Esophagus muscularis mucosa (tissue), 4 donors: ENCODE measurements around the gene GPS2. TPM values are rescaled to one million over a fixed set of nuclear protein-coding genes. Genes with fewer than 3 reads are reported as not detected.

Source experiments
- DNase-seq: peaks from one replicate; pipeline ENCODE4 v3.0.0-alpha.2; 2017; ENCODE audit errors: extremely low spot score
- H3K27ac ChIP-seq, 4 donors: fragments of 200-600 bp; sonication (generic); replicated peaks in 1 of 4; 1 replicate in 3 of 4; 2 replicates in 1 of 4; pipeline ENCODE4 v1.5.1; 2016 to 2019; ENCODE audit warnings: mild to moderate bottlenecking in 1 of 4
- H3K27me3 ChIP-seq, 4 donors: fragments of 200-600 bp; sonication (generic); one replicate each; pipeline versions ENCODE4 v1.5.1 to v1.6.0; 2016 to 2019
- H3K36me3 ChIP-seq, 4 donors: fragments of 200-600 bp; sonication (generic); one replicate each; pipeline ENCODE4 v1.5.1; 2016 to 2019
- H3K4me1 ChIP-seq, 4 donors: fragments of 200-600 bp; sonication (generic); one replicate each; pipeline ENCODE4 v1.5.1; 2016 to 2019
- H3K4me3 ChIP-seq, 4 donors: fragments of 200-600 bp; sonication (generic); 1 replicate in 2 of 4; 2 replicates in 2 of 4; pipeline ENCODE4 v1.5.1; 2016 to 2019; ENCODE audit warnings: mild to moderate bottlenecking in 4 of 4, moderate library complexity in 1 of 4
- H3K9me3 ChIP-seq, 4 donors: fragments of 200-600 bp; sonication (generic); 1 replicate in 3 of 4; 2 replicates in 1 of 4; pipeline ENCODE4 v1.5.1; 2016 to 2019
- EP300 ChIP-seq: sonication (generic); formaldehyde crosslinking; IDR thresholded peaks from one replicate; pipeline ENCODE4 v1.6.1; 2017; ENCODE audit warnings: antibody characterized with exemption
- POLR2A ChIP-seq: fragments of 450-650 bp; IDR thresholded peaks from one replicate; pipeline ENCODE4 v1.6.1; 2017; ENCODE audit warnings: antibody characterized with exemption, moderate library complexity, mild to moderate bottlenecking, low read depth
- POLR2AphosphoS5 ChIP-seq, 2 donors: sonication (generic); formaldehyde crosslinking; IDR thresholded peaks; one replicate each; pipeline ENCODE4 v1.6.1; 2017; ENCODE audit warnings: antibody characterized with exemption in 2 of 2
- WGBS: methylation state at CpG from one replicate; pipeline ENCODE4 v1.1.5; 2018; 5-methylcytosine and 5-hydroxymethylcytosine counted together
- intact Hi-C: fragments of 100-400 bp; cut with DNase I; formaldehyde crosslinking; loops from one replicate; pipeline ENCODE4 v1.15.1; 2023
- total RNA-seq, 4 donors: library from RNA; depleted of rRNA; stranded (reverse); fragments of >200 nt; gene quantifications; one replicate each; pipeline versions ENCODE4 v1.1.0 to v1.2.1, GENCODE V29; 2016
- TF ChIP-seq, protein P1 (sequence below), 3 experiments: fragments of 200-600 bp in 2 of 3; fragments of 450-650 bp in 1 of 3; sonication (generic) in 2 of 3; IDR thresholded peaks; one replicate each; pipeline ENCODE4 v1.5.1; 2017 to 2019; ENCODE audit warnings: antibody characterized with exemption in 3 of 3, mild to moderate bottlenecking in 2 of 3, moderate library complexity in 1 of 3

The GPS2 gene
- total RNA-seq, 4 donors from 2014 or later: 89.6 to 112 (median 90.2) TPM

DNA sequence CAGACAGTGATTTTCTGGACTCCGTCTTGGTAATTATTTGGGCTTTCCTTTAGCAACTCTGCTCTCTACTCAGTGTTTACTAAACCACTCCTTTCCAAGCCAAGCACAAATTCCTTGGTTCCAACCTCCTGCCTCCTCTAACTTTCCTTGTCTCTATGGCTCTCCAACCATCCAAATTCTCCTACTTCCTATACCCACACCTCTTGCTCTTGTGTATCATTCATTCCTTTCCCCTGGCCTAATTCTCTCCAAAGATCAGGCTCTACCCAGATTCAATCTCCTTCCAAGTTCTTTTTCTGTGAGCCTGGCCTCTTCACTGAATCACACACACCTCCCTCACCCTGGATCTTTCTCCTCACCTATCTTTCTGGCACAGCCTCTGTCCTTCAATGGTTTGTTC, 12.8 kb upstream of the GPS2 start:
- Histone ChIP-seq H3K4me1 (peaks cover 16 to 34% (median 25%) of the 10 kb centered on the region in 4 donors), H3K36me3 (peaks cover 8 to 47% (median 41%) of the 10 kb centered on the region in 4 donors), H3K27me3 (peaks cover 0 to 3% (median 0%) of the 10 kb centered on the region in 4 donors), H3K9me3 (no peaks in the 10 kb centered on the region), H3K4me3 (peak overlapping the region in 2 of 4 donors; percentile 75 to 81), H3K27ac (peak overlapping the region in 3 of 4 donors; percentile 92)
- DNase-seq: no peak
- TF ChIP-seq, protein P1, sequence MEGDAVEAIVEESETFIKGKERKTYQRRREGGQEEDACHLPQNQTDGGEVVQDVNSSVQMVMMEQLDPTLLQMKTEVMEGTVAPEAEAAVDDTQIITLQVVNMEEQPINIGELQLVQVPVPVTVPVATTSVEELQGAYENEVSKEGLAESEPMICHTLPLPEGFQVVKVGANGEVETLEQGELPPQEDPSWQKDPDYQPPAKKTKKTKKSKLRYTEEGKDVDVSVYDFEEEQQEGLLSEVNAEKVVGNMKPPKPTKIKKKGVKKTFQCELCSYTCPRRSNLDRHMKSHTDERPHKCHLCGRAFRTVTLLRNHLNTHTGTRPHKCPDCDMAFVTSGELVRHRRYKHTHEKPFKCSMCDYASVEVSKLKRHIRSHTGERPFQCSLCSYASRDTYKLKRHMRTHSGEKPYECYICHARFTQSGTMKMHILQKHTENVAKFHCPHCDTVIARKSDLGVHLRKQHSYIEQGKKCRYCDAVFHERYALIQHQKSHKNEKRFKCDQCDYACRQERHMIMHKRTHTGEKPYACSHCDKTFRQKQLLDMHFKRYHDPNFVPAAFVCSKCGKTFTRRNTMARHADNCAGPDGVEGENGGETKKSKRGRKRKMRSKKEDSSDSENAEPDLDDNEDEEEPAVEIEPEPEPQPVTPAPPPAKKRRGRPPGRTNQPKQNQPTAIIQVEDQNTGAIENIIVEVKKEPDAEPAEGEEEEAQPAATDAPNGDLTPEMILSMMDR (IDR thresholded peaks at IDR 0.05): no peak
- TF ChIP-seq POLR2A (no peak), EP300 (no peak), POLR2AphosphoS5 (IDR thresholded peaks at IDR 0.05) (no peak)
- 52% methylated on average over 1 of the region's 1 CpG for WGBS
- intact Hi-C loops: no loop called here

DNA sequence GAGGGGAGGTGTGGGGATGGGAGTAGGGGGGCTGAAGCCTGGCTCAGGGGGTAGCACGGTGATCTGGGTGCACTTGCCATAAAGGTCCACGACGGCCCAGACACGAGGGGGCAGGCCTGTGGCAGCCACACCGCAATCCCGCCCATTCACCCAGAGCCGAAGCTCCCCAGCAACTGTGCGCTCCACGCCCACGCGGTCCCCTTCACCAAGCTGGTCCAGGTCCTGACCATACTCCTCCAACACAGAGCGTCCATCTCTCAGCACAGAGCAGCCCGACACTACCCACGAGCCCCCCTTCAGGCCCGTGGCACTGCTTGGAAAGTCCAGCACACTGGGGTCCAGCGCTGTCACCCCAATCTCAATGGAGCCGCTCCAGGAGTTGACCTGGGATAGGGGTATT, 12.3 kb upstream of the GPS2 start:
- H3K4me3 ChIP-seq: no peak overlapping the region
- H3K9me3 ChIP-seq: no peaks in the 10 kb centered on the region
- TF ChIP-seq, protein P1 (IDR thresholded peaks at IDR 0.05): no peak
- TF ChIP-seq POLR2A (no peak), EP300 (no peak), POLR2AphosphoS5 (IDR thresholded peaks at IDR 0.05) (no peak)
- WGBS: 83% methylated on average over 12 of the region's 17 CpGs
- peaks cover 16 to 34% (median 25%) of the 10 kb centered on the region in 4 donors for H3K4me1 ChIP-seq
- H3K27ac ChIP-seq: no peak overlapping the region
- H3K27me3 ChIP-seq: peaks cover 0 to 2% (median 0%) of the 10 kb centered on the region in 4 donors
- peaks cover 13 to 52% (median 46%) of the 10 kb centered on the region in 4 donors for H3K36me3 ChIP-seq
- intact Hi-C loops: no loop called here
- no peak for DNase-seq

DNA sequence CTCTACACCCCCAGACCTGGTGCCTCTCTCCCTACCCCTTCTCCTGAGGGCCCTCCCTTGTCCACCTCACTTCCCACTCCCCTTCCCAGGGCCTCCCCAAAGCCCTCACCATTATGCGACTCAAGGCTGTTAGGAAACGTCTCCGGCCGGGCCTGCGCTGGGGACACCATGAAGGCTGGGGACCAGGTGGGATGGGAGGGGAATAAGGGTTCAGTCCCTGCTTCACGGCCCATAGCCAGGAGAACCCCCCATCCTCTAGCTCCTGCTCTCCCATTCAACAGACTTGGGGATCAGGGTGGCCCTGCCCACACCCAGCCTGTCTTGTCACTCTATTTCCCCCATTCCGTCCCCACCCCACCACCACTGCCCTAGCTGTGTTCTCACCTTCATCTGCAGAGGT, 11.9 kb upstream of the GPS2 start:
- H3K36me3 ChIP-seq: peaks cover 18 to 56% (median 51%) of the 10 kb centered on the region in 4 donors
- peaks cover 16 to 34% (median 25%) of the 10 kb centered on the region in 4 donors for H3K4me1 ChIP-seq
- intact Hi-C loops: no loop called here

DNA sequence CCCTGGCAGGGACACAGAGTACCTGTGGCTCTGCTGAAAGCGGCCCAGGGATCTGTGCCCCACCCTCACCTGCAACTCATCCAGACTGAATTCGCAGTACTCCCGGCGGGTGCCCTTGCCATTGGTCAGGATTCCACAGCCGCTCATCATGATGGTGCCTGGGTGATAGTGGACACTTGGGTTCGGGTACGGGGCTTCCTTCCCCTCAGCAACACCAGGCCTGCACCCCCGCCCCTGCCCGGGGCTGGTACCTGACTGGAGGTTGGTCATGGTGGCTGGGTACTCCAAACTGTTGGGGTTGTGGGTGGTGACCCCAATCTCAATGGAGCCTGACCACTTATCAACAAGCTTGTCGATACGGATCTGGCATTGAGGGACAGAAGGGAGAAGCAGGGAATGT, 11.0 kb upstream of the GPS2 start:
- 100% methylated on average over 2 of the region's 11 CpGs for WGBS
- Histone ChIP-seq H3K27me3 (no peaks in the 10 kb centered on the region), H3K27ac (no peak overlapping the region), H3K9me3 (no peaks in the 10 kb centered on the region), H3K4me1 (peaks cover 16 to 34% (median 25%) of the 10 kb centered on the region in 4 donors), H3K36me3 (peaks cover 25 to 65% (median 59%) of the 10 kb centered on the region in 4 donors), H3K4me3 (no peak overlapping the region)
- DNase-seq: no peak
- intact Hi-C loops: no loop called here
- TF ChIP-seq, protein P1 (IDR thresholded peaks at IDR 0.05): no peak
- TF ChIP-seq EP300 (no peak), POLR2A (no peak), POLR2AphosphoS5 (IDR thresholded peaks at IDR 0.05) (no peak)

More for the DNA sequence above, 11.9 kb upstream of the GPS2 start:
- no peak for DNase-seq
- Histone ChIP-seq H3K4me3 (no peak overlapping the region), H3K27ac (no peak overlapping the region), H3K9me3 (no peaks in the 10 kb centered on the region), H3K27me3 (no peaks in the 10 kb centered on the region)
- WGBS: 85% methylated on average over 5 of the region's 7 CpGs
- no peak for TF ChIP-seq POLR2AphosphoS5 (IDR thresholded peaks at IDR 0.05)
- TF ChIP-seq, protein P1 (IDR thresholded peaks at IDR 0.05): no peak
- no peak for TF ChIP-seq EP300
- TF ChIP-seq POLR2A: no peak

DNA sequence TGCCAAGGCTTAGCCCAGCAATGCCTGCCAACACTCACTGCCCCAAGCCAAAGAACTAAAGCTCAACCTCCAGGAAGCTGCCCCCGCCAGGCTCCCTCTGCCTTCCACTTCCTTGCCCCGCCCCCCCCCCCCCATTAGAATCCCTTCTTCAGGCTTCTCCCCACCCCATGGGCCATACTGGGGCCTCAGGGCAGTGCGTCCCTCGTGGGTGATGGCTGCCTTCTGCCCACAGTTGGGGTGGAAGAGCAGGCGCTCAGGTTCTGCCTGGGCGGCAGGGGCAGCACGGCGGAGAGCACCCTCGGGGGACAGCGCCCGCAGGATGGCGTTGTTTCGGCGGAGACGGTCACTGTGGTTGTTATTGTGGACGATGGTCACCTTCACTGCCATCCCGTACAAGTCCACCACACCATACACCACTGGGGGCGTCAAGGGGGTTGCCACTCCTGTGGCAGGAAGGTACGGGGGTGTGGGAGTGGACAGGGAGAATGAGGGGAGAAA, 9.9 kb upstream of the GPS2 start:
- H3K27me3 ChIP-seq: no peaks in the 10 kb centered on the region
- intact Hi-C loops: no loop called here
- peaks cover 11 to 26% (median 17%) of the 10 kb centered on the region in 4 donors for H3K4me1 ChIP-seq
- H3K4me3 ChIP-seq: no peak overlapping the region
- no peak for TF ChIP-seq POLR2A
- TF ChIP-seq, protein P1 (IDR thresholded peaks at IDR 0.05): no peak
- no peak for TF ChIP-seq POLR2AphosphoS5 (IDR thresholded peaks at IDR 0.05)
- TF ChIP-seq EP300: no peak
- no peak overlapping the region for H3K27ac ChIP-seq
- WGBS: 90% methylated on average over 17 of the region's 19 CpGs
- DNase-seq: no peak
- peaks cover 34 to 76% (median 70%) of the 10 kb centered on the region in 4 donors for H3K36me3 ChIP-seq
- H3K9me3 ChIP-seq: no peaks in the 10 kb centered on the region
